ENCODE measurements around the gene NDUFS2. TPM values are rescaled to one million over a fixed set of nuclear protein-coding genes. Genes with fewer than 3 reads are reported as not detected.
A peak's percentile ranks its signal among the peaks of the same experiment; 100 is the strongest.

The NDUFS2 gene
- total and polyA plus RNA-seq, 9 of the 15 experiments (the other 6 are each of a cell fraction or from before 2014, with no cell fraction given), result 70.0 to 176 (median 141) TPM

DNA sequence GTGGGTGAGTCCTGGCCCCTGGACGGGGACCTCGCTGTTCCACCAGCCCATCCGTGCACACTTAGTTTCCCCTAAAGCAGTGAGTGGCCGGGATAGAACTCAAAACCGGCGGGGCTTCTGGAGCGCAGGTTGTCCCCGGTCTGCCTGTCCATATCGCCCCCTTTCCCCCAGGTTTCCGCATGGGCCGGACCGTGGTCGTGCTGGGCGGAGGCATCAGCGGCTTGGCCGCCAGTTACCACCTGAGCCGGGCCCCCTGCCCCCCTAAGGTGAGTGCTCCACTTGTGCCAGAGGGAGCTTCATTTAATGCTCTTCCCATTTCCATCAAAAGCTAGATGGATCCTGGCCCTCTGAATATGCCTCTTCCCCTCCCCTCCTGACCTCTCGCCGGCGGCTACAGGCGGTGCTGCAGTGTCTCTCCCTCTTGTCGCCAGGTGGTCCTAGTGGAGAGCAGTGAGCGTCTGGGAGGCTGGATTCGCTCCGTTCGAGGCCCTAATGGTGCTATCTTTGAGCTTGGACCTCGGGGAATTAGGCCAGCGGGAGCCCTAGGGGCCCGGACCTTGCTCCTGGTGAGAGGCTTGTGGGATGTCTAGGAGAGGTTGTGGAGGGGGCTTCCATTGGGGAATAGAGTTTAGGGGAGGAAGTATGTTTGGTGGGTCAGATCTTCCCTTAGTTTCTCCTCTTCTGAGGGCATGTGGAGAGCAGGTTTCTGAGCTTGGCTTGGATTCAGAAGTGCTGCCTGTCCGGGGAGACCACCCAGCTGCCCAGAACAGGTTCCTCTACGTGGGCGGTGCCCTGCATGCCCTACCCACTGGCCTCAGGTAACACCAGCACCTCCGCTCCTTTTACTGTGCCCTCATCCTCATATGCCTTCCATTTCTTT, 35.3 kb upstream of the NDUFS2 start (continued):
- TF ChIP-seq, protein P1, sequence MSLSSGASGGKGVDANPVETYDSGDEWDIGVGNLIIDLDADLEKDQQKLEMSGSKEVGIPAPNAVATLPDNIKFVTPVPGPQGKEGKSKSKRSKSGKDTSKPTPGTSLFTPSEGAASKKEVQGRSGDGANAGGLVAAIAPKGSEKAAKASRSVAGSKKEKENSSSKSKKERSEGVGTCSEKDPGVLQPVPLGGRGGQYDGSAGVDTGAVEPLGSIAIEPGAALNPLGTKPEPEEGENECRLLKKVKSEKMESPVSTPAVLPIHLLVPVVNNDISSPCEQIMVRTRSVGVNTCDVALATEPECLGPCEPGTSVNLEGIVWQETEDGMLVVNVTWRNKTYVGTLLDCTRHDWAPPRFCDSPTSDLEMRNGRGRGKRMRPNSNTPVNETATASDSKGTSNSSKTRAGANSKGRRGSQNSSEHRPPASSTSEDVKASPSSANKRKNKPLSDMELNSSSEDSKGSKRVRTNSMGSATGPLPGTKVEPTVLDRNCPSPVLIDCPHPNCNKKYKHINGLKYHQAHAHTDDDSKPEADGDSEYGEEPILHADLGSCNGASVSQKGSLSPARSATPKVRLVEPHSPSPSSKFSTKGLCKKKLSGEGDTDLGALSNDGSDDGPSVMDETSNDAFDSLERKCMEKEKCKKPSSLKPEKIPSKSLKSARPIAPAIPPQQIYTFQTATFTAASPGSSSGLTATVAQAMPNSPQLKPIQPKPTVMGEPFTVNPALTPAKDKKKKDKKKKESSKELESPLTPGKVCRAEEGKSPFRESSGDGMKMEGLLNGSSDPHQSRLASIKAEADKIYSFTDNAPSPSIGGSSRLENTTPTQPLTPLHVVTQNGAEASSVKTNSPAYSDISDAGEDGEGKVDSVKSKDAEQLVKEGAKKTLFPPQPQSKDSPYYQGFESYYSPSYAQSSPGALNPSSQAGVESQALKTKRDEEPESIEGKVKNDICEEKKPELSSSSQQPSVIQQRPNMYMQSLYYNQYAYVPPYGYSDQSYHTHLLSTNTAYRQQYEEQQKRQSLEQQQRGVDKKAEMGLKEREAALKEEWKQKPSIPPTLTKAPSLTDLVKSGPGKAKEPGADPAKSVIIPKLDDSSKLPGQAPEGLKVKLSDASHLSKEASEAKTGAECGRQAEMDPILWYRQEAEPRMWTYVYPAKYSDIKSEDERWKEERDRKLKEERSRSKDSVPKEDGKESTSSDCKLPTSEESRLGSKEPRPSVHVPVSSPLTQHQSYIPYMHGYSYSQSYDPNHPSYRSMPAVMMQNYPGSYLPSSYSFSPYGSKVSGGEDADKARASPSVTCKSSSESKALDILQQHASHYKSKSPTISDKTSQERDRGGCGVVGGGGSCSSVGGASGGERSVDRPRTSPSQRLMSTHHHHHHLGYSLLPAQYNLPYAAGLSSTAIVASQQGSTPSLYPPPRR (CRISPR knock-in tag; IDR thresholded peaks at IDR 0.05; ENCODE audit: borderline replicate concordance), result no peak
- TF ChIP-seq SIN3A (IDR thresholded peaks at IDR 0.05; ENCODE audit: borderline replicate concordance in 2 of 2, control insufficient read depth in 1 of 2, low read depth in 2 of 2, low read length in 2 of 2) (no peak; a peak in 1 of 4 replicates), RFX7 (CRISPR knock-in tag; IDR thresholded peaks at IDR 0.05) (no peak), PML (IDR thresholded peaks at IDR 0.05; ENCODE audit: low read length) (no peak), PHF21A (IDR thresholded peaks at IDR 0.05; ENCODE audit: borderline replicate concordance, low read depth) (no peak), POLR2H (tag; IDR thresholded peaks at IDR 0.05; ENCODE audit: low read depth) (no peak), POLR2B (IDR thresholded peaks at IDR 0.05; ENCODE audit: low read depth, partially characterized antibody) (no peak), POLR2A (conservative IDR thresholded peaks at IDR 0.05) (no peak), EWSR1 (IDR thresholded peaks at IDR 0.05; ENCODE audit: borderline replicate concordance, low read depth, partially characterized antibody) (no peak), NFRKB (IDR thresholded peaks at IDR 0.05; ENCODE audit: low read depth) (peak; percentile 53; the same call in 1 of the 2 replicates), ZKSCAN1 (IDR thresholded peaks at IDR 0.05; ENCODE audit: low read depth, low read length) (no peak), ZBTB17 (CRISPR knock-in tag; IDR thresholded peaks at IDR 0.05) (no peak), ZFP36 (IDR thresholded peaks at IDR 0.05; ENCODE audit: low read depth, low read length, partially characterized antibody) (no peak), ZC3H8 (IDR thresholded peaks at IDR 0.05) (no peak), ARHGAP35 (IDR thresholded peaks at IDR 0.05; ENCODE audit: partially characterized antibody) (no peak), MBD2 (IDR thresholded peaks at IDR 0.05; ENCODE audit: borderline replicate concordance, low read depth) (no peak)
- TF ChIP-seq, protein P2, sequence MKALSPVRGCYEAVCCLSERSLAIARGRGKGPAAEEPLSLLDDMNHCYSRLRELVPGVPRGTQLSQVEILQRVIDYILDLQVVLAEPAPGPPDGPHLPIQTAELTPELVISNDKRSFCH (CRISPR knock-in tag; IDR thresholded peaks at IDR 0.05), result no peak
- TF ChIP-seq, protein P2 (tag; IDR thresholded peaks at IDR 0.05), result no peak
- TF ChIP-seq, protein P3, sequence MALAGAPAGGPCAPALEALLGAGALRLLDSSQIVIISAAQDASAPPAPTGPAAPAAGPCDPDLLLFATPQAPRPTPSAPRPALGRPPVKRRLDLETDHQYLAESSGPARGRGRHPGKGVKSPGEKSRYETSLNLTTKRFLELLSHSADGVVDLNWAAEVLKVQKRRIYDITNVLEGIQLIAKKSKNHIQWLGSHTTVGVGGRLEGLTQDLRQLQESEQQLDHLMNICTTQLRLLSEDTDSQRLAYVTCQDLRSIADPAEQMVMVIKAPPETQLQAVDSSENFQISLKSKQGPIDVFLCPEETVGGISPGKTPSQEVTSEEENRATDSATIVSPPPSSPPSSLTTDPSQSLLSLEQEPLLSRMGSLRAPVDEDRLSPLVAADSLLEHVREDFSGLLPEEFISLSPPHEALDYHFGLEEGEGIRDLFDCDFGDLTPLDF (CRISPR knock-in tag; IDR thresholded peaks at IDR 0.05), result peak; percentile 22; the same call in 1 of the 2 replicates
- TF ChIP-seq, protein P4, sequence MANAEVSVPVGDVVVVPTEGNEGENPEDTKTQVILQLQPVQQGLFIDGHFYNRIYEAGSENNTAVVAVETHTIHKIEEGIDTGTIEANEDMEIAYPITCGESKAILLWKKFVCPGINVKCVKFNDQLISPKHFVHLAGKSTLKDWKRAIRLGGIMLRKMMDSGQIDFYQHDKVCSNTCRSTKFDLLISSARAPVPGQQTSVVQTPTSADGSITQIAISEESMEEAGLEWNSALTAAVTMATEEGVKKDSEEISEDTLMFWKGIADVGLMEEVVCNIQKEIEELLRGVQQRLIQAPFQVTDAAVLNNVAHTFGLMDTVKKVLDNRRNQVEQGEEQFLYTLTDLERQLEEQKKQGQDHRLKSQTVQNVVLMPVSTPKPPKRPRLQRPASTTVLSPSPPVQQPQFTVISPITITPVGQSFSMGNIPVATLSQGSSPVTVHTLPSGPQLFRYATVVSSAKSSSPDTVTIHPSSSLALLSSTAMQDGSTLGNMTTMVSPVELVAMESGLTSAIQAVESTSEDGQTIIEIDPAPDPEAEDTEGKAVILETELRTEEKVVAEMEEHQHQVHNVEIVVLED (CRISPR knock-in tag; IDR thresholded peaks at IDR 0.05), result no peak
